RPMI8226 (cell line): ENCODE results near the gene B4GALNT2.
"Not testable (repeated sequence)": the region's sequence is repeated elsewhere in the genome, so short reads cannot be mapped to it uniquely, and the experiment has no call there.

Source experiments
- DNase-seq: peaks from one replicate; pipeline ENCODE4 v3.0.0-alpha.2; 2015

Gene B4GALNT2

DNA sequence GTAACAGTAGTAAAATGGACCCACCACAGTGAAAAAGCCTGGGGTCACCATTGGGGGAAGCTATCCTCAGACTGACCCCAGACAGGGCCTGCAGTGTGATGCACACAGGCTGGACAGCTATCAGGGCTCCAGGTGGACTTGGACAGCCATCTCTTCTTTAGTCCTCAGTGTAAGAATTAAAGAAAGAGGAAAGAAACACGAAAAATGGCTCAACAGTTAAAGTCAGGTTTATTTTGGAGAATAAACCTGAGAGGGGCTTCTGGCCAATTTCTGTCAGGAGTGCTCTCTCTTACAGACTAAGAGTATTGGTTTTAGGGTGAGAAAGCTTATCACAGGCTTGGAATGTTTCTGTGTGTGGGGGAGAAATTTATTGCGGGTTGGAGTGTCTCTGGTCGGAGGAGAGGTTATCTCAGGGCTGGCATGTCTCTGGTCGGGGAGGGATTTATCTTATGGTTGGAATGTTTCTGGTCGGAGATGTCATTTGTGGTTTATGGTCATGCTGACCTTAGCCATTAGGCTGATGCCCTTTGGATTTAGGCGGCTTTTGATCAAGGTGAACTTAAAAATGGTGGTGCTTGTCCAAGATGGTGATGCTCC lies 10.8 kb upstream of the B4GALNT2 start:
- DNase-seq, result no peak

DNA sequence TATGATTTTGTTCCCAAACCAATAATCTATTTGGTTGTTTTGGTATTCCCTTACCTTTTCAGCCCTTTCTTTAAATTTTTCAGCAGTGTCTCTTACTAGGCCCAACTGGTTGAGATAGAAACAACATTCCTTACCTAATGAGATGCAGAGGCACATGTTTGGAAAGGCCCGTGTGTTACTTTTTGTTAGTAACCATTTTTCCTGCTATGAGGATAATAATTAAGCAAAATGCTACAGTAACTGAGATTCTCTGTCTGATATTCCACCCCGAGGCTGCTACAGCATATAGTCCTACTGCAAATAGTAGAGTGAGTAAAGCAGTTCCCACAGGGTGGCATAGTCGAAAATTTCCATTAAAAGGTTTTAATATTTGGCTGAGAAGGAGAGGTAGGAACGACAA lies 10.0 kb upstream of the B4GALNT2 start:
- no peak for DNase-seq

DNA sequence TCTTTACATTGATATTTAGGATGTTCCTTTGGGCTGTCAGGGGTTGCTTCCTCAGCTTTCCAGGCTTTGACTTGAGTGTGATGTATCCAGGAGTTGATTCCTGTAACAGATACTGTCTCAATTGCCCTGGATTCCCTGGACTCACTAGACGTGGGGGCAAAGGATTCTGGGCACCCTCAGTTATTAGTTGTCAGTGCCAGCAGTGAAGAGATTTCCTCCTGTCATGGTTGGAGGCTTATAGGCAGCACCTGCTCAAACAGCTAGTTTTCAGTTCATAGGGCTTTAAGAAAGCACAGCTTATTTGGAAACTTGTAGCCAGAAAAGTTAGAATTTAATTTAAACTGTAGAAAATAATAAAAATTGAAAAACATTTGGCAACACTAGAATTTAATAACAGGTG lies 9.5 kb upstream of the B4GALNT2 start:
- DNase-seq, result no peak

DNA sequence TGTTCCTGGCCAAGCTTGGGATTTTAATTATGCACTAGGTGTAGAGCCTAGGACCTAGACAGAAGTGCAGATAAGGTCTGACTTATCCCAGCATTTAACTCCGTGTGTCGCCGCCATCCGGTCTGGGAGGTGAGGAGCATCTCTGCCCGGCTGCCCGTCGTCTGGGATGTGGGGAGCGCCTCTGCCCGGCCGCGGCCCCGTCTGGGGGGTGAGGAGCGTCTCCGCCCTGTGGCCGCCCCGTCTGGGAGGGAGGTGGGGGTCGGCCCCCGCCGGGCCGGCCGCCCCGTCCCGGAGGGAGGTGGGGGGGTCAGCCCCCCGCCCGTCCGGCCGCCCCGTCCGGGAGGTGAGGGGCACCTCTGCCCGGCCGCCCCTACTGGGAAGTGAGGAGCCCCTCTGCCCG lies 7.1 kb upstream of the B4GALNT2 start:
- no peak for DNase-seq

DNA sequence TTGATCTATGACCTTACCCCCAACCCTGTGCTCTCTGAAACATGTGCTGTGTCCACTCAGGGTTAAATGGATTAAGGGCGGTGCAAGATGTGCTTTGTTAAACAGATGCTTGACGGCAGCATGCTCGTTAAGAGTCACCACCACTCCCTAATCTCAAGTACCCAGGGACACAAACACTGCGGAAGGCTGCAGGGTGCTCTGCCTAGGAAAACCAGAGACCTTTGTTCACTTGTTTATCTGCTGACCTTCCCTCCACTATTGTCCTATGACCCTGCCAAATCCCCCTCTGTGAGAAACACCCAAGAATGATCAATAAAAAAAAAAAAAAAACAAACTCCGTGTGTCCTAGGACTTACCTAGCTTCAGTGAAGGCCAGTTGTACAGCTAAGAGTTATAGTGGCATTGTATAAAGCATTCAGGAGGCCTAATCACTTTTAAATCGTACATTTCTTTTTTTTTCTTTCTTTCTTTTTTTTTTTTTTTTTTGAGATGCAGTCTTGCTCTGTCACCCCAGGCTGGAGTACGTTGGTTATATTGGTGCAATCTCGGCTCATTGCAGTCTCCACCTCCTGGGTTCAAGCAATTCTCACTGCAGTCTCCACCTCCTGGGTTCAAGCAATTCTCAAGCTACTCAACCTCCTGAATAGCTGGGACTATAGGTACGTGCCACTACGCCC lies 6.2 kb upstream of the B4GALNT2 start:
- DNase-seq, result not testable (repeated sequence)

DNA sequence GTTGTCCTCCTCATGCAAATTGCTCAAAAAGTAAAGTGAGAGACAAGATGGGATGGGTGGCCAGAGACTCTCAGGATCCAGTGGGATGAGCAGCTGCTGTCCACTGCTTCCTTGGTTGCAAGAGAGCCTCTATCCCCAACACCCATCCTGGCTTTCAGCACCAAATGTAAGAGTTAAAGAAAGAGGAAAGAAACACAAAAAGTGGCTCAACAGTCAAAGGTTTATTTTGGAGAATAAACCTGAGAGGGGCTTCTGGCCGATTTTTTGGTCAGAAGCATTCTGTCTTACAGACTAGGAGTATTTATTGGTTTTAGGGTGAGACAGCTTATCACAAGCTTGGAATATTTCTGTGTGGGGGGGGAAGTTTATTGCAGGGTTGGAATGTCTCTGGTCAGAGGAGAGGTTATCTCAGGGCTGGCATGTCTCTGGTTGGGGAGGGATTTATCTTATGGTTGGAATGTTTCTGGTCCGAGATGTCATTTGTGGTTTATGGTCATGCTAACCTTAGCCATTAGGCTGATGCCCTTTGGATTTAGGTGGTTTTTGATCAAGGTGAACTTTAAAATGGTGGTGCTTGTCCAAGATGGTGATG lies 3.1 kb upstream of the B4GALNT2 start:
- not testable (repeated sequence) for DNase-seq

DNA sequence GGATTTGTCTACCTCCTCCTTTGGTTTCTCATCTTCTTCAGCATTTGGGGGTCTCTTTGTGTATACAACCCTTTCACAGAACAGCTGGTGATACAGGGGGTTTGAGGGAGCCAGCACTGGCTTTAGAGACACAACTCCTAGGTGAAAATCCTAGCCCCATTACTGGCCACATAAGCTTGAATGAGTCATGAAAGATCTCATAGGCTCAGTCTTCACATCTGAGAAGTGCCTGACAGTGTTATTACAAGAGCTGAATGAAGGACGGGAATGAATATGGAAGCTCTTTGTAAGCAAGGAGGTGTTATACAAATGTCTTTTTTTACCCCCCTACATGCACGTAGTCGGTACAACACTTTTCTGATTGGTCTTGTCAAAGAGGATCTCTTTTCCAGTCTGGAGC lies 1.7 kb upstream of the B4GALNT2 start:
- DNase-seq, result no peak

DNA sequence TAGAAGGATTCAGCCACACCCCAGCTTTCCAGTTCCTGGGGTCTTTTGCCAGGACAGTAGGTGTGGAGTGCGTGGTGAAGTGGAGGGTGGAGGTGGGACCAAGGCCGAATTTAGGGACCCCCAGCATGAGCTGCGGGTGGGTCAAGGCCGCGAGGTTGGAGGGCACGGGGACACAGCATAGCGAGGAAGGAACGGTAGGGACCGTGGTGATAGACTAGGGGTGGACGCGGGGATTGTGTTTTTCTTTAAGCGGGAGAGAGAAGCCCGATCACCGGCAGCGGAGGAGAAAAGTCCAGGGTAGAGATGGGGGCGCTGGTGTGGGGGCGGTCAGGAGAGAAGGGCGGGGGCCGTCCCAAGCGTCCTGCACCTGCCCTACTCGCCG lies 261 bp upstream of the B4GALNT2 start:
- no peak for DNase-seq

DNA sequence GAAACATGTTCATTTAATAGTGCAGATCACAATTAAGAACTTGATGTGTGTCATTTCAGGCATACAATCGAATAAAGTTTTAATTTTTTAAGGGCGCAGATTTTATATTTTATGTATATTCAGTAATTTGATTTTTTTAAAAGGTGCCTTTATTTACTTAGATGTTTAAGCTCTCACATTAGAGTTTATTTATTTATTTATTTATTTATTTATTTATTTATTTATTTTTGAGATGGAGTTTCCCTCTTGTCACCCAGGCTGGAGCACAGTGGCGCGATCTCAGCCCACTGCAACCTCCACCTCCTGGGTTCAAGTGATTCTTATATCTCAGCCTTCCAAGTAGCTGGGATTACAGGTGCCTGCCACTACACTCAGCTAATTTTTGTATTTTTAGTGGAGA lies 3.8 kb downstream of the B4GALNT2 start:
- no peak for DNase-seq

DNA sequence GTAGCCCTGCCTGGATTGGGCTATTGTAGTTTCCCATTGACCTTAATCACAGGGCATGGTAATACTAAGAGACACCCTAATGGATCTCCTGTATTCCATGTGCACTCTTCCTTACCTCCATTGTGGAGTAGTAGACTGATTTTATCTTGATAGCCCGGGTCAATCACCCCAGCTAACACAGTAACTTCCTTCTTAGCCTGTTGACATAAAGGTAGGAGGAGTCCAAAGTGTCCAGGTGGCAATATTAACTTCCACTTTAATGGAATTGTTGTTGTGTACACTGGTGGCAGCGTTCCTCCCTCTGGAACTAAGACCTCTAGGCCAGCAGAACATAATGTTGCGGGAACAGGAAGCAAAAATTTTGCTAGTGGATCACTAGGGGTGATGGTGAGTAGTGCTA lies 13.1 kb downstream of the B4GALNT2 start:
- DNase-seq, result not testable (repeated sequence)

DNA sequence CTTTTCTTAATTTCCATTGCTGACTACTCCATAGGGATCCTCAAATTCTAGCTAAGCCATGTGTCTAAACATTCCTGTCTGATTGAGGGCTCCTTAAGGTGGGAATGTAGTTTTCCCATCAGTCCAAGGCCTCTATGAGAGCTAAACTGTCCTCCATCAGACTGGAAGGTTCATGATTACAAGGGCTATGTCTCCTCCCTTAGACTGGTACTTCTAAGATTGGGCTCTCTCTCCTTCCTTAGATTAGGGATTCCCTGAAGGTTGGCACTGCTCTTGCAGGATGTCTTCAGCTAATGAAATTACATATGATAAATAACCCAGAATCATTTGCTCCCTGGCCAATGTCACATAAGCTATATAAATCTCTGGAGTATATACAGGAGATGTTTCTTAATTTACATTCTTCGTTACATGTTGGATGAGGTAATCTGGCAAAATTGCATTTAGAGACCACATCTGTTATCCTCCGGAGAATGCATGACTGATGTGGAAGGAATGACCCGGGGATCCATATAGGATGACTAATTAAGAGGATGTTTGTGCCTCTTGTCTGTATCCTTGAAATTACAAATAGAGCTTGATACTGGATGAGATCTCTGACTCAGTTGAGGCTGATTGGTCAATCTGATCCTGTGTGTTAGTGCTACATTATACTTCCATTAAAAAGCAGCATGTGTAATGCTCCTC lies 14.2 kb downstream of the B4GALNT2 start:
- DNase-seq, result no peak

DNA sequence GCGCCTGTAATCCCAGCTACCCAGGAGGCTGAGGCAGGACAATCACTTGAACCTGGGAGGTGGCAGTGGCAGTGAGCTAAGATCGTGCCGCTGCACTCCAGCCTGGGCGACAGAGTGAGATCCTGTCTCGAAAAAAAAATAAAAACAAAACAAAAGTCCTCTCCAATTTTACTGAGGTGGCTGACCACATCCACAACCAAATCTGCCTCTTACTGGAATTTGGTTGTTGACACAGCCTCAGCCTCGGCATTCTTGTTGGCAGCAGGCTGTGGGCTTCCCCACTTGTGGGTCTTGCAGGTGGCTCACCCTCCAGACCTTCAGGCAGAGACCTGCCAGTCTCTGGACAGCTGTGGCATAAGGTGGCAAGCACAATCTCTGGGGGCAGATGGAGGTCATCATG lies 15.6 kb downstream of the B4GALNT2 start:
- DNase-seq, result peak; percentile 32

DNA sequence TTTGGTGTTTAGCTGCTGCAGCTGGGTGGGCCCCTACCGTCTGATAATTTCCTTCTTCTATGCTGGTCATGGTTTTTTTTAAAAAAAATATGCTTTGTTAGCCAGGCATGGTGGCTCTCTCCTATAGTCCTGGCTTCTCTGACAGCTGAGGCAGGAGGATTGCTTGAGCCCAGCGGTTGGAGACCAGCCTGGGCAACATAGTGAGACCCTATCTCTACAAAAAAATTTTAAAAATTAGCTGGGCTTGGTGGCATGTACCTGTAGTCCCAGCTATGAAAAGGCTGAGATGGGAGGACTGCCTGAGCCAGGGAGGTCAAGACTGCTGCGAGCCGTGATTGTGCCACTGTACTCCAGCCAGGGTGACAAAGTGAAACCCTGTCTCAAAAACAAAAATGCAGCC lies 19.4 kb downstream of the B4GALNT2 start:
- DNase-seq, result no peak

DNA sequence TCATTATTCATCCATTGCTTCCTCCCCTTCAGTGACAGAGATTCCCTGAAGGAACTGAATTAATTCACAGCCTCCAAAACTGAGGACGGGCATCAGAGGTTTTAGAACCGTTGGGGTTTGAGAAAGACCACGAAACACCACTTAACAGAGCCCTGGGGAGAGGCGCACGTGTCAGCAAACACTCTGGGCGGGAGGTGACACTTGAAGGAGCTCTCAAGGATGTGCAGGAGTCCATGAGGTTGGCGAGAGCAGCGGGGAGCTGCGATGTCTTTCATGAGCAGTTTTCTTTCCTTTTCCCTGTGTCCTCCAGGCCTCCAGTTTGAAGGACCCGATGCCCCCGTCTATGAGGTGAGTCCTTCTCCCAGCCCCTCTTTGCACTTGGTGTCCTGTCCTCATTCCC lies 23.7 kb downstream of the B4GALNT2 start:
- no peak for DNase-seq

DNA sequence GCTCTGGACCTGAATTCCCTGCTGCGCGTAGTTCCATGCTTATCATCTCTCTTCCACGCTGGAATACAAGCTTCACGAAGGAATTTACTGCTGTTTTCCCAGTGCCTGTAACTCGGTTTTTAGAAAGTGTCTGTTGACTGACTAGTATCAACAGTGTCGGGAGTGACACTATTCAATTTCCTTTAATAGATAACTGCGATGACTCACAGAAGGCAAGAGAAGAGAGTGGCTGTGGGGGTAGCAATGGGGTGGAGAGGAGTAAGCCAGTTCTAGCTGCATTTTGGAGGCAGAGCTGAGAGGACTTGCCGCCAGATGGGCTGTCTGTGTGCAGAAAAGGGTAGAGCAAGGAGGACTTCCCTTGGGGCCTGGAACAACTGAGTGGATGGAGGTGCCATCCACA lies 25.2 kb downstream of the B4GALNT2 start:
- DNase-seq, result no peak

DNA sequence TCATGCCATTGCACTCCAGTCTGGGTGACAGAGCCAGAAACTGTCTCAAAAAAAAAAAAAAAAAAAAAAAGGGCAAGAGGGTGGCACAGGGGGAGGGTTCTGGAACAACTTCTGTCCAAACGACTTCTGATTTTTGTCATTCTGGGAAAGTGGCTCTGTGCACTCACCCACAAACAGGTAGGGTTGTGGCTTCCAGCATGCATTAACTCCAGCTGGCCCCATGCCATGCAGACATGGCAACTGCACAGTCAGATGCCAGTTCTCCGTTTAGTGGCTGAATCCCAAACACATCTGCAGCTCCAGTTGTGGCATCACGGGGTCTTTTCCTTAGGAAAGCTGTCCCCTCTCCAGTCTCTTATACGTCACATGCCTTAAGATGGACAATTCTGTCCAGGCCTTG lies 30.3 kb downstream of the B4GALNT2 start:
- DNase-seq, result peak; percentile 61

DNA sequence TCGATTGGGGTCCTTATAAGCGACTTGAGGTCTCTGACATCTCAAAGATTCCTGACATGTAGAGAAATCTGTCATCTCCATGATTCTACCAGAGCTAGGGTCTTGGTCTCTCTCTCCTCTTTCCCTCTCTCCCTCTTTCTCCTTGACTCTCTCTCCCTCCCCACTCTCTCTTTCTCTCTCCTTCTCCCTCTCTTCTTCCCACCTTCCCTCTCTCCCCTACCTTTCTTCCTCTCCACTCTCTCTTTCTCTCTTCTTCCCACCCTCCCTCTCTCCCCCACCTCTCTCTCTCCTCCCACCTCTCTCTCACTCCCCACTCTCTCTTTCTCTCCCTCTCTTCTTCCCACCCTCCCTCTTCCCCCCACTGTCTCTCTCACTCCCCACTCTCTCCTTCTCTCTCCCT lies 32.6 kb downstream of the B4GALNT2 start:
- DNase-seq, result no peak

DNA sequence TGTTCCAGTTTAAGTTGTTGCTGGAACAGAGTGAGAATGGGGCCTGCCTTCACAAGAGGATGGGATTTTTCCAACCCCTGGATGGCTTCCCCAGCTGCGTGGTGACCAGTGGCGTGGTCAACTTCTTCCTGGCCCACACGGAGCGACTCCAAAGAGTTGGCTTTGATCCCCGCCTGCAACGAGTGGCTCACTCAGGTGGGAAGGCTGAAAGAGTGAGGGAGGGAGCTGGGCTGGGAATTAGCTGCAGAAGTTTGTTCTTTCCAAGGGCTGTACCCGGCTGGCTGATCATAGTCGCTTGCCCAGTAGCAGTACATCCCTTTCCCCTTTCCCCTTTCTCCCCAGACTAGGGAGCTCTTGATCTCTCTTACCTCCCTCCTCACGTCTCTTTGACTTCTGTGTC lies 36.1 kb downstream of the B4GALNT2 start:
- DNase-seq, result no peak

DNA sequence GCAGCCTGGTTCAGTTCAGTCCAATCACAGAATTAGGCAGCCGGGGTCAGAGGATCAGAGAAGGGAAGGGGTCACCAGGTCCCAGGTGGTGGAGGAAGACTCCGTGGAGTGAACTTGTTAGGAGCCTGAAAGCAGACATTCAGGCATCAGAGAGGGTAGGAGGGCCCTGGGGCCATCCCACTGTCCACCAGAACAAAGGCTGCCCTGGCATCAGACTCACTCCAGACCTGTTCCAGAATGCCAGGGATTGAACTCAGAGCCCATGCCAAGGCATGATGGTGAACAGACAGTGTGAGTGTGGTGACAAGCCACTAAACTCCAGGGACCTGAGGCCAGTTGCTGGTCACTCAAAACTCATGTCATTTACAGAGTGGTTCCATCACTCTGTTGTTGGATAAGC lies 37.6 kb downstream of the B4GALNT2 start:
- no peak for DNase-seq

DNA sequence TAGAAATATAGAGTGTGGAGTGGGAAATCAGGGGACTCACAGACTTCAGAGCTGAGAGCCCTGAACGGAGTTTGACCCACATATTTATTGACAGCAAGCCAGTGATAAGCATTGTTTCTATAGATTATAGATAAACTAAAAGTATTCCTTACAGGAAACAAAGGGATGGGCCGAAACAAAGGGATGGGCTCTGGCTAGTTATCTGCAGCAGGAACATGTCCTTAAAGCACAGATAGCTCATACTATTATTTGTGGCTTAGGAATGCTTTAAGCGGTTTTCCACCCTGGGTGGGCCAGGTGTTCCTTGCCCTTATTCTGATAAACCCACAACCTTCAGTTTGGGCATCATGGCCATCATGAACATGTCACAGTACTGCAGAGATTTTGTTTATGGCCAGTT lies 38.1 kb downstream of the B4GALNT2 start:
- not testable (repeated sequence) for DNase-seq

DNA sequence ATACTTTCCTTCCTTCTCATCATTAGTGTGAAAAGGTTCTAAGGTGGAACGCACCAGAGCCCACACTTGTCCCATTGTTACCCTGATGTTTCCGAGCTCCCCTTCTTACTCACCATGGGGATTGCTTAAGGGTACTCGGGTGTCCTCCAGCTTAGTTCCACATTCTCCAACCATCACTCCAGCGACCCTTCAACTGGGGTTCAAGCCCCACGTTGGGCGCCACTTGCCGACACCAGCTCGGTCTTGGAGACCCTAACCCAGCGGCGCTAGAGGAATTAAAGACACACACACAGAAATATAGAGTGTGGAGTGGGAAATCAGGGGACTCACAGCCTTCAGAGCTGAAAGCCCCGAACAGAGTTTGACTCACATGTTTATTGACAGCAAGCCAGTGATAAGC lies 43.4 kb downstream of the B4GALNT2 start:
- DNase-seq, result not testable (repeated sequence)

DNA sequence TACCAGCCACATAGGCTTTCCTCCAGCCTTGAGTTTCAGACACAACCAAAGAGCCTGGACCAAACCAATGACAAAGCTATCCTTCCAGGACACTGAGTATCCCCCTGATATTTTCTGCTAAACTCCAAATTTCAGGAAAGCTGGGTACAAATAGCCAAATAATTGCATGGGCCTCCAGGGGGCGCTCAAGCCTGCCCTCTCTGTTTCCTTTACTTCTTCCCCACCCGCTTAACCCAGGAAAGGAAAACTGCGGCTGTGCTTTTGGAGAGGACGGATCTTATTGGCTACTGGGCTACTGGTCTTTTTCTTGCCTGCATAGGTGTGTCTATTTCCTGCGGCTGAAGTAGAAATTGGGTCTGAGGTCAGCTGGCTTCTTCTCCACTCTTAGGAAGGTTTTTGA lies 47.7 kb downstream of the B4GALNT2 start:
- DNase-seq, result peak; percentile 52

DNA sequence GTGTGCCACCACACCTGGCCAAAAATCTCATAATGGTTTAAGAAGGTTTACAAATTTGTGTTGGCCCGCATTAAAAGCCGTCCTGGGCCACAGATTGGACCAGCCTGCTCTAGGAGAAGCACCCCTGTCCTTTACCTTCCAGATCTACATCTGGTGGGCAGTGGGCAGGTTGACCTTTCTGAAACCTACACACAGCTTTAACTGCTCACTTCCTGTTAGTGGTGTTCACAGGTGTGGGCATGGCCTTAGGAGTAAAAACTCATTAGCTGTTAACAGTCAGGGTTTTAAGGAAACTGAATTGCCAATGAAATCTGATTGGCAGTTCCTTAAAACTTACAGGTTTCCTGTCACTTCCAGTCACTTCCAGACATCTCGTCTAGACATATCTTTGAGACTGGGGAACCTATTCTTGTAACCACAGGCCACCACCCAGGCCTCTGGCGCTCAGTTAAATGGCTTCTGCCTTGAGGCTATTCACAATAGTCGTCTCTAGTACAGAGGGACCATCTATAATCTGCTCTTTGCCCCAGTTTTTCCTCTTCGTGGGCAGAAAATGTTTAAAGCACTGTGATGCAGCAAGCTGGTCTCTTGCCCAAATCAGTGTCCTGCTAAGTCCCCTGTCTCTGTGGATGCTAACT lies 48.5 kb downstream of the B4GALNT2 start:
- DNase-seq, result peak; percentile 61

DNA sequence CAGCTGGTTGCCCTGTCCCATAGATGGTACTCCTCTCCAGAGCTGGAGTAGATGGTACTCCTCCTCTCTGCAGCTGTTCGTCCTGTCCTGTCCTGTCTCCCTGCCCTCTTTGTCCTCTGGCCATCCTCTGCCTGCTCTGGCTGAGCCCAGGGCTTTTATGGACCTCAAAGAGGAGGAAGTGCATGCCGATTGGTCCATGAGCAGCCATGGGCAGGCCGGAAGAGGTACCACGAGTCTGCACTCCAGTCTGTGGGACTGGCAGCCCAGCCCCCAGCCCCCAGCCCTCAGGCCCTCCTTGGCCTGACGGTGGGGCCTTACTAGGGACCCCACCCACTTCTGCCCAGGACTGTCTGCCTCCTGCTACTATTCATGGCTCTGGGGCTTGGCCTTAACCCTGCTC lies 50.8 kb downstream of the B4GALNT2 start:
- no peak for DNase-seq
